ENCODE measurements around the gene LSM10.

DNA sequence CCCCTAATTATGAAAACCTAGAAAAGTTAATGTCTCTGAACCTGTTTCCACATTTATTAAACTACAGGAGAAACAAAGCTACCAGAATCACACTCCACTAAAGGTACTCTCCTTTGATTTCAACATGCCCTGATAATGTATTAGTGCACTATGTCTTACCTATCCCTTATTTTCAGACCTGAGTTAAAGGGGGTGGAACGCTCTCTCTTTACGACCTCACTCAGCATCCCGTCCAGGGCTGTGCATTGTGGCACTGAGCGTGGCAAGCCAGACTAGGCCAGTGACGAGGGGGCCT, 678 bp downstream of the LSM10 start:
- TF ChIP-seq, protein P1, sequence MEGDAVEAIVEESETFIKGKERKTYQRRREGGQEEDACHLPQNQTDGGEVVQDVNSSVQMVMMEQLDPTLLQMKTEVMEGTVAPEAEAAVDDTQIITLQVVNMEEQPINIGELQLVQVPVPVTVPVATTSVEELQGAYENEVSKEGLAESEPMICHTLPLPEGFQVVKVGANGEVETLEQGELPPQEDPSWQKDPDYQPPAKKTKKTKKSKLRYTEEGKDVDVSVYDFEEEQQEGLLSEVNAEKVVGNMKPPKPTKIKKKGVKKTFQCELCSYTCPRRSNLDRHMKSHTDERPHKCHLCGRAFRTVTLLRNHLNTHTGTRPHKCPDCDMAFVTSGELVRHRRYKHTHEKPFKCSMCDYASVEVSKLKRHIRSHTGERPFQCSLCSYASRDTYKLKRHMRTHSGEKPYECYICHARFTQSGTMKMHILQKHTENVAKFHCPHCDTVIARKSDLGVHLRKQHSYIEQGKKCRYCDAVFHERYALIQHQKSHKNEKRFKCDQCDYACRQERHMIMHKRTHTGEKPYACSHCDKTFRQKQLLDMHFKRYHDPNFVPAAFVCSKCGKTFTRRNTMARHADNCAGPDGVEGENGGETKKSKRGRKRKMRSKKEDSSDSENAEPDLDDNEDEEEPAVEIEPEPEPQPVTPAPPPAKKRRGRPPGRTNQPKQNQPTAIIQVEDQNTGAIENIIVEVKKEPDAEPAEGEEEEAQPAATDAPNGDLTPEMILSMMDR (IDR thresholded peaks at IDR 0.05): no peak
- TF ChIP-seq POLR2A (IDR thresholded peaks at IDR 0.05): no peak
